Measurements from ENCODE around the gene RAB40A. TPM values are rescaled to one million over a fixed set of nuclear protein-coding genes. Genes with fewer than 3 reads are reported as not detected.
"Not testable (repeated sequence)": the region's sequence is repeated elsewhere in the genome, so short reads cannot be mapped to it uniquely, and the experiment has no call there.

The RAB40A gene
- total RNA-seq, 1 donor from 2014 or later = 0.25 TPM

DNA sequence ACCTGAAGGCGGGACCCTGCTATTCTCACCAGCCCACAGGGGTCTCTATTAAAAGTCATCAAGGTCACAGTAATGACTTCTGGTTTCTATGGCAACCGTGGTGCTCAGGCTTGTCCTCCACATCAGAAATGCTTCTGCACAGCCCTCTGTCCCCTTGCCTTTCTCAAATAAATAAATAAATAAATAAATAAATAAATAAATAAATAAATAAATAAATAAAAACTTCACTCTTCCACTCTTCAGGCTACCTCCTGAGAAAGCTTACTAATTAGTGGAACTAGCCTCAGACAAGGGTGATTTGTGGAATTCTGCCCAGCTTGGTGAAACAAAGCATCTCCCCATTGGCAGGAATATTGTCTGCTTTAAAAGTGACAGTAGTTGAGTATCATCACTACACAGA lies 5.5 kb upstream of the RAB40A start:
- no peak for ATAC-seq
- no peak for DNase-seq (ENCODE audit: low spot score)

DNA sequence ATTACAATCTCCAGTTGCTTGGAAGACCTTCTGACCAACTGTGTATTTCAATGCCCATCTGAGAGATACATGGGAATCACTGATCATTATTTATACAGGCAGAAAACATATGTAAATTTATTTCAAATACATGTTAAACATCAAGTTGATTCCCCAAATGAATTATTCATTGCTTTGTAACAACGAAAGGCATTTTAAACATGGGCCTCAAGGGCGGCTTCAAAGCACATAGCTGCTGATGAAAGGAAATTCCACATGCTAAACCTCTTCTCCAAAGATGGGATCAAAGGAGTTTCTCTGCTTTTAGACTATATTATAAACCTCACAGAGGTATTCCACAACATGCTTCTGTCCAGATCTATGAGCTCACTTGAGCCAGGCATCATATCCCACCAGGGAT lies 4.3 kb upstream of the RAB40A start:
- ATAC-seq = no peak
- no peak for DNase-seq (ENCODE audit: low spot score)

DNA sequence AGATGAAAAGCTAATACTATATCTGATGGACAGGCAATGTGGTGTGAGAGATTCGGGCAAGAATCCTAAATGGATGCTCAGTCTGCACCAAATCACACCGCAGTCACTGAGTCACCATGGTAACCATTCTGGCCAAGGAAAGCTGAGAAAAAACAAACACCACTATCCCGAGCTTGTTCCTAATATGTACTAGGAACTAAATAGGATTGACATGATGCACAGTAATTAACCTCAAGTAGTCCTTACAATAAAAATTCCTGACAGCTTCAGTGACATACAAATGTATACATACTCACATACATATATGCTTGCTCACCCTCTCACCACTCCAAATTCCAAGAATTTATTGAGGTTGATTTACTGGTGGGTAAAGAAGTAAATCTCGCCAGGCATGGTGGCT lies 1.1 kb upstream of the RAB40A start:
- no peak for DNase-seq (ENCODE audit: low spot score)
- no peak for ATAC-seq

DNA sequence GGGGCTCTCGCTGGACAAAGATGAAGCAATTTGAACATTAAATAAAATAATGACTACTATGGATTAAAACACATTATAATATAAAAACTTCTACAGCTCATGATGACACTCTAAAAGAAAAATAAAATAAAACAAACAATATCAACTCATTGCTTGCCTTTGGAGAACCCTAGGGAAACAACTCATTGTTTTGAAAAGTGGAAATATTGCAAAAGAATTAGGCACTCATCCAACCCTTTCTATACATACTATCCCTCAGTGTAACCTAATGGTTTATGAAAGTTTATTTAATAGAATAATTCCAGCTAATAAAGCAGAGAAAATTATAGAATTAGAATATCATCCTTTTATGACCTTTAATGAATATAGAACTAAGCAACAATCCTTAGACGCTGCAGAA lies 718 bp downstream of the RAB40A start:
- ATAC-seq = no peak
- no peak for DNase-seq (ENCODE audit: low spot score)

DNA sequence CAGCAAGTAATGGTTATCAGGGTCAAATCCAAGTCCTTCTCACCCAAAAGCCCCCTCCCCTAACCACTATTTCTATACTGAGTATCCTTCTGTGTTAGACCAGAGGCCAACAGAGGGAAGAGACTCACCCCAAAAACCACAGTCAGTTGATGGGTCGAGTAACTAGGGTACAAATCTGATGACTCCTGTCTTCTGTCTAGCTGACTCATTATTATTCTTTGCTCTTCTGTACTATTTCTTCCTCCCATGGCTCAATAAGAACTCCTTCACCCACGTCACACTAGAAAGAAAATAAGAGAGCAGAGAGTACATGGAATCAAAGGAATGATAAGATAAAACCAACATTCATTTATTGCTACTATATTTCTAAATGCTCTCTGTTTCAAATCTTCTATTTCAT lies 2.0 kb downstream of the RAB40A start:
- ATAC-seq = no peak
- DNase-seq (ENCODE audit: low spot score) = no peak

DNA sequence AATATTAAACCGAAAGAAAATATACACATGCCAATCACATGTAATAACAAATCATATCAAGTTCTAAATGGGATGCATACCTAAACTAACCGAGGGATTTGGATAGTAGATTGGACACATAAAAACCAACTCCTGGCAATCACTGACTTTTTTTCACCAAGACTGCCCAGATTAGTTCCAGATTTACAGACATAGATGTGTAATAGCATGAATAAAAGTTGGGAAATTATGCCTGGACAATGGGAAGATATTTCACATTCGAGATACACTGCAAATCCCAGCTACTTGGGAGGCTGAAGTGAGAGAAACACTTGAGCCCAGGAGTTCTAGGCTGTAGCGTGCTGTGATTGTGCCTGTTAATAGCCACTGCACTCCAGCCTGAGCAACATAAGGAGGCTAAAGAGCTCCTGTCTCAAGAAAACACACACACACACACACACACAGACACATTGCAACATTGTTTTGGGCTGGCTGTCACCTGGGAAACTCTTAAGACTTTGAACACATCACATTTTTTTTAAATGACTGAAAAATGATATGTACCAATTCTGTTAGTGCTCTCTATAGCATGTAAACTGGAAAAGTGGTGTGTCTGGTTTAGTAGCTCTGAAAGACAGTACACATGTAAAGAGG lies 5.7 kb downstream of the RAB40A start:
- ATAC-seq (no peak), DNase-seq (ENCODE audit: low spot score) (no peak)

DNA sequence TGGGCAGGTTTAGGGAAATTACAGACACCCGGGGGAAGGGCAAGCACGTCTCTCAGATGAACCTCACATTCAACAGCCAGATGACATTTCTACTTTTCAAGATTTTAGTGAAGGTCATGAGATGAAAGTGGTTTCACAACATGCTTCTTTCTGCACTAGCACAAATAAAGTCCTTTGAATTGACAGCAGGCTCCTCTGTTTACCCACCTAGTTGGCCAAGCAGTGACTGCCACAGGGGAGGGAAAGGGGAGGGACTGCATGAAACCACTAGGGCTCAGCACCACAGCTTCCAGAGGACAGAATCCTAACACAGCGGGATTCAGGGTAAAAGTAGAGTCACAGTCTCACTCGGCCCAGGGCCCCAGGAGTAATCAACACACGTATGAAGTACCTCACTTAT lies 6.2 kb downstream of the RAB40A start:
- ATAC-seq (peak; percentile 62), DNase-seq (ENCODE audit: low spot score) (no peak)

DNA sequence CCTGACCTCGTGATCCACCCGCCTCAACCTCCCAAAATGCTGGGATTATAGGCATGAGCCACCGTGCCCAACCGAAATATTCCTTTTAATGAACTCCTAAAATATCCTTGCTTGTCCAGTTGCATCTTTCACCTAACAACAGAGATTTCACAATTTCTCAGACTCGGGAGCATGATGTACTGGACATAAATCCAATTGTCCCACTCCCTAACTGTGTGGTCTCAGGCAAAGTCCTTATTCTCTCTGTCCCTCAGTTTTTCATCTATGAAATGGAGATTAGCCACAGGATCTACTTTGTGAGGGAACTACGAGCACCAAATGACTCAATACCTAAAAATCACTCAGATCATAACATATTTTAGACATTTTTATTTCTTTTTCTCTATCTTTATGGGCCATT lies 9.3 kb downstream of the RAB40A start:
- DNase-seq (ENCODE audit: low spot score) (no peak), ATAC-seq (no peak)

DNA sequence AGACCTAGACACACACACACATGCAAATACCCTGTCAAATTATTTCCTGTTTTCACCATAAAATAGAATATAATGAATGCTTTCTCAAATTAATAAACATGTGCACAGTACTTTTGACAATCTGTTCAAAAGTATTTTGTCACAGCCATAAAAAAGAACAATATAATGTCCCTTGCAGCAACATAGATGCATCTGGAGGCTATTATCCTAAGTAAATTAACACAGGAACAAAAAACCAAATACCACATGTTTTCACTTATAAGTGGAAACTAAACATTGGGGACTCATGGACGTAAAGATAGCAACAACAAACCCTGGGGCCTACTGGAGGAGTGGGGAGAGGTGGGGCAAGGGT lies 15.5 kb downstream of the RAB40A start:
- DNase-seq (ENCODE audit: low spot score) = no peak
- ATAC-seq = no peak

DNA sequence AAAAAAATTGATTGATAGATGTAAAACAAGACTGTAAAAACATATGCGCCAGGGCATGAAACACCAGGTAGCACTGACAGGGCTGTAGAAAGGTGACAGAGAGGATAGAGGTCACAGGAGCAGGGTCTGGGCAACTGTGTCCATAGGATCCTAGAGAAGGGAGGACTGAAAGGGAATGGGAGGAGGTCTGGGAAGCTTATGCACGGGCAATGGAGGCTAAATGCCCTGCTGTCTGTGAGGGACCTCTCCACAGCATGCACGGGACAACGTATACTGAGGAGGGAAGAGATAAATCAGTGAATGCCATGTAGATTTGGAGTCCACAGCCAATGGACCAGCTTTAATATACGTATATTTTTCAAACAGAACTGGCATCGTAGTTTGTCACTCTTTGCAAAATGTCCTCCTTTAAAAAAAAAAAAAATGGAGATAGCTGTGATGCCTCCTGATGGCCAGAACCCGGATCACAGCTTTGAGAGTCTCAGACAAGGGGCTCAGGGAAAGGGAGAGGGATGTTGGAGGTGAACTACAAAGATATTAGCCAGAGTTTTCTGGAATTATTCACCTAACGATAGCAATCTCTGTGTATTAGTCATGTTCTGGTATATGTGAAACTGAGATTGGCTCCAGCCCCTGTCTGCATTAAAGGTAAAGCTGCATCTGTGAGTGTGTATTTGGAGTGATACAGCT lies 16.0 kb downstream of the RAB40A start:
- ATAC-seq = no peak
- DNase-seq (ENCODE audit: low spot score) = no peak

DNA sequence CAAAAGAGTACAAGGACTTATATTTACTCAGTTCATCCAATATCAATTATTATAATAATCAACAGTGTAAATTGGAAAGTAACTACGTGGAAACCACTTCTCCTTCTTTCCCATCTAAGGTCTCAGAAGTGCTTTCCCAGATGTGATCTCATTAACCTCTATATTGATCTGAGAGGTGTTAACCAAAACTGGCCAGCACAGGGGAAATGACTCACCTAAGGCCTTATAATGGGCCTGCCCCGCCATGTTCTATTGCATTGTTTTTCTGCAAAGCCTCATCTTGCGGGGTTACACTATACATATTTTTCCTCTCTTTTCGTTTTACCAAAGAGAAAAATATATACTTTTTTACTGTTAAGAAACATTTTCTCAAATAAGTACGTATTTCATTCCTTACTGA lies 20.5 kb downstream of the RAB40A start:
- DNase-seq (ENCODE audit: low spot score) = no peak
- ATAC-seq = no peak

DNA sequence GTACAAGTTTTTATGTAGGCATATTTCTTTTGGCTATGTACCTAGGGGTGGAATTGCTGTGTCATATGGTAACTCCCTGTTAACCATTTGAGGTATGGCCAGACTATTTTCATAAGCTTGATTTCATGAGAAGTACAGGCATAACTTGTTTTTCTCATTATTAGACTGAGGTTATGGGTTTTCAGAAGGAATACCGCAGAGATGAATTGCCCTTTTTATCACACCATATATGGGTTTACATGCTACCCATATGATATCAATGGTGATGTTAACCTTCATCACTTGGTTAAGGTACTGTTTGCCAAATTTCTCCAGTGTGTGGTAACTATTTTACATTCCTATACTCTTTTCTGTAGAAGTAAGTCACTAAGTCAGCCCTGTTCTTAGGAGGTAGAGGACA lies 23.5 kb downstream of the RAB40A start:
- ATAC-seq (no peak), DNase-seq (ENCODE audit: low spot score) (no peak)

DNA sequence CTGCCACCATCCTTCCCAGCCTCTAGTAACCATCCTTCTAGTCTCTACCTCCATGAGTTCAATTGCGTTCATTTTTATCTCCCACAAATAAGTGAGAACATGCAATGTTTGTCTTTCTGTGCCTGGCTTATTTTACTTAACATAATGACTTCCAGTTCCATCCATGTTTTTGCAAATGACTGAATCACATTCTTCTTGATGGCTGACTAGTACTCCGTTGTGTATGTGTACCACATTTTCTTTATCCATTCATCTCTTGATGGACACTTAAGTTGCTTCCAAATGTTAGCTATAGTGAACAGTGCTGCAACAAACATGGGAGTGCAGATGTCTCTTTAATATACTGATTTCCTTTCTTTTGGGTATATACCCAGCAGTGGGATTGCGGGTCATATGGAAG lies 25.7 kb downstream of the RAB40A start:
- DNase-seq (ENCODE audit: low spot score); ATAC-seq: not testable (repeated sequence)

DNA sequence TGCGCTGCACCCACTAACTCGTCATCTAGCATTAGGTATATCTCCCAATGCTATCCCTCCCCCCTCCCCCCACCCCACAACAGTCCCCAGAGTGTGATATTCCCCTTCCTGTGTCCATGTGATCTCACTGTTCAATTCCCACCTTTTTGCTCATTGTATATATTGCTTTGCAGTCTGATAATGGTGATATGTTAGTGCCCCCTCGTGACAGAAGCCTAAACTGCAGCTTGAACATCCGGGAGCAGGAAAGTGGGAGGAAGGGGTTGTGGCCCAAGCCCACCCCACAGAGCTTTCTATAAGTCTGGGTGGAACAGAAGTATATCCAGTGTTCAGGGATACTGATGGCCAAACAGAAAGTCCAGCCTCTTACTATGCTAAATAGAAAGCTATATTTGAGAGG lies 29.6 kb downstream of the RAB40A start:
- not testable (repeated sequence) for DNase-seq (ENCODE audit: low spot score)

DNA sequence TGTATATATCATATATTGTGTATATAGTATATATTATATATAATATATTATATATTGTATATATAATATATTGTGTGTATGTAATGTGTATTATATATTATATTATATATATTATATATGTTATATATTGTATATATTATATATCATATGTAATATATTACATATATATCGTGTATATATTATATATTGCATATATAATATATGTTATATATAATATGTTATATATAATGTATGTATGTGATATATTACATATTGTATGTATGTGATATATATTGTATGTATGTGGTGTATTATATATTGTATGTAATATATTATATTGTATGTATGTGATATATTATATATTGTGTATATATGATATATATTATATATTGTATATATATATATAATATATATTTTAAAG lies 30.5 kb downstream of the RAB40A start:
- ATAC-seq = no peak
- no peak for DNase-seq (ENCODE audit: low spot score)

More for the DNA sequence above, 29.6 kb downstream of the RAB40A start:
- ATAC-seq = peak; percentile 42

DNA sequence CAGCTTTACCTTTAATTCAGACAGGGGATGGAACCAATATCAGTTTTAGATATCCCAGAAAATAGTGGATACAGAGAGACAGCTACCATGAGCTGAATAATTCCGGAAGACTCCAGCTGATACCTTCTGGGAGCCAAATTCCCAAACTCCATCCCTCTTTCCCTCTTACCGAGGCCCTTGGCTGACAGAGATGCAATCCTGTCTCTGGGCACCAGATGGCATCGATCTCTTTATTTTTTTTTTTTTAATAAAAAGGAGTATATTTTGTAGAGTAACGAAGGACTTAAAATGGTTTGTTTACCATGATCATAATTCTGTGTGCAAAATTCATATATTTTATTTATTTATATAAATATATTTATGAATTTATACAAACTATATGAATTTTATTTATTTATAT lies 31.0 kb downstream of the RAB40A start:
- ATAC-seq (peak; percentile 47), DNase-seq (ENCODE audit: low spot score) (no peak)

DNA sequence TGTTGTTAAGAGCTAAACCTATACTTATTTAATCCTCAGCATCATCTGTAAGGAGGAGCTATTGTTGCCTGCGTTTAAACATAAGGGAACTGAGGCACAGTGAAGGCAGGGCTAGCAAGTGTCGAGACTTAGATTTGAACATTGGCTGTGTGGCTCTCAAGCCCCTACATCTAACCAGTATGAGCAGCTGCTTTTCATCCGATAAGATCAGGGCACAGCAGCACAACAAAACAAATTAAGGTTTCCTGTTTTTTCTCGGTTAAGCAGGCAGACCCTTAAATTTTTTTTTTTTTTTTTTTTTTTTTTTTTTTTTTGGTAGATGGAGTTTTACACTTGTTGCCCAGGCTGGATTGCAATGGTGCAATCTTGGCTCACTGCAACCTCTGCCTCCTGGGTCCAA lies 35.6 kb downstream of the RAB40A start:
- ATAC-seq = no peak
- no peak for DNase-seq (ENCODE audit: low spot score)

DNA sequence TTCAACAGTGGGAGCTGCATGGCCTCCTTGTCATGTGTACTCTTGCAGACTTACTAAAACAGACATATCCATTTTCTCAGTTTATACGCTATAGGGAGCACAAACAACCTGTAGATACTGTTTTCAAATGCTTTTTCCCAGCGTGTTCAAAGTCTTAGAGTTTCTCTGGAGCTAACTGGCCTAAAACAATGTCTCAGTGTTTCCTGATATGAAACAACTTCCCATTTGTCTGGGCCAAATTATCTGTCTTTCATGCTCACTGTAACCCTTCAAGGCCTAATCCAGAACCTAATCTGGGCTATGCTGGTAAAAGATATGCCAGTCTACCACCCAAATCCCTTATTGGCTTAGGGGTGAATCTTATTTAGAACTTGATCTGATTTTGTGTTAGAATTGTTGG lies 38.8 kb downstream of the RAB40A start:
- no peak for DNase-seq (ENCODE audit: low spot score)
- ATAC-seq = no peak

DNA sequence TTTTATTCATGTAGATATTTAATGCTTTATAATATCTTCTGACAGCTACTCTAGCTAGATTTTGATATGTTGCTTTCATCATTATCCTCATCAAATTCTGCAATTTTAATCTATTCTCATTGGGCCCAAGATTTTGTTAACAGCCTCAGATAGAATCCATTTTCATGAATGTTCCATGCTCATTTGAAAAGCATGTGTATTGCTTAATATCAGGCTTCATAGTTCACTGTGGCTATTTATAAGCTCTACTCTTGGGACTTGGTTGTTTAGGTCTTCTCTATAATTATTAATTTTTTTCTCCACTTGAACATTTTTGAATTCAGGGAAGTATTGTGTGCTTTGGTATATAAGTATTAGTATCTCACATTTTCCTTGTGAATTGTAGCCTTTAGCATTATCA lies 41.8 kb downstream of the RAB40A start:
- ATAC-seq = no peak
- DNase-seq (ENCODE audit: low spot score) = no peak

DNA sequence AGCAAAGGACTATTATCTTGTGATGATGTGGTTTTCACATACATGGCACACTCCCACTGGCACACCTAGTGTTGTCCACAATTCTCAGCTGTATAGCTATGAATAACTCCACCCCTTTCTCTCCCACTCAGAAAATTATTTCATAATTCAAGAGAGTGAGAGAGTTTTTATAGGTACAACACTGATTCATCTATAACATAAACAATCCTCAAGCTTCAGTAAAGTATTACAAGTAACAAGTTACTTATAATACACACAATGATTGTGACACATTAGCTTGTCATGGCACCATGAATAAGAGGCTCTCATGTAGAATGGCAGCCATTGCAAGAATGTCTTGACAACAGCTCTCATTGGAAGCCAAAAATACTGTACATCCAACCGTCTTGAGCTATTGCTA lies 43.9 kb downstream of the RAB40A start:
- DNase-seq (ENCODE audit: low spot score) (no peak), ATAC-seq (no peak)

DNA sequence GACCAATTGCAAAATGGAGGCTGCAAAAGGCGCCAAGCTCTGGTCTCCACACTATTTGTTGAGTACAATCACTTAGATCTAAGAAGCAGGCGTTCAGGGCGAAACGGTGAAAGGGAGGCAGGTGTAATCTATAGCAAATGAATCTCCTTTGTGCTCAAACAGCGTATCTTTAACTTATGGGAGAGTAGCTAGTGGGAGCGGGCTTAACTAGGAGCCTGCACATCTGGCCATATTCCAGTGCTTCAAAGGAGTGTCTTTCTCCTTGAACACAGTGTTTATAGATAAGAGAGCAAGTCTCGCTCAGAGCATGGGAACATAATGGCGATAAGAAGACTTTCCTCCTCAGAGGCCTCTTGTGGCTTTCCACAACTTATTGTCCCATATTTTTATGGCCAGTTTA lies 49.3 kb downstream of the RAB40A start:
- not testable (repeated sequence) for DNase-seq (ENCODE audit: low spot score); ATAC-seq

DNA sequence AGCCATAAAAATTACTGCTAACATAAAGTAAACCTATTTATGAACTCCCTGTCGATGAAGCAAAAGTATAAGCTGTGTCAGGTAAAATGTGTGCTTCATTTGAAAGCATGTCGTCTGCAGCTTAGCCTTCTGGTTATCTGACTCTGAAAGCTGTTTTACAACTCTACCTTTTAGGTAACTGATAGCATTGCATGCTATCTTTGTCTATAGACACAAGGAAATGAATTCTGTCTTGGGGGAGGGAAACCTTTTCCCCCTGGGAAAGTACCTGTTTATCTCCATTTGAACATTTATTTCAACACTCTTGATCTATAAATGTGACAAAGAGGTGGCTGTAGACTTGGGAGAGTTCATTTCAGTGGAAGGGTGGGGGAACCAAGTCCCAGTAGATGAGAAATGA lies 51.4 kb downstream of the RAB40A start:
- DNase-seq (ENCODE audit: low spot score) (no peak), ATAC-seq (no peak)

DNA sequence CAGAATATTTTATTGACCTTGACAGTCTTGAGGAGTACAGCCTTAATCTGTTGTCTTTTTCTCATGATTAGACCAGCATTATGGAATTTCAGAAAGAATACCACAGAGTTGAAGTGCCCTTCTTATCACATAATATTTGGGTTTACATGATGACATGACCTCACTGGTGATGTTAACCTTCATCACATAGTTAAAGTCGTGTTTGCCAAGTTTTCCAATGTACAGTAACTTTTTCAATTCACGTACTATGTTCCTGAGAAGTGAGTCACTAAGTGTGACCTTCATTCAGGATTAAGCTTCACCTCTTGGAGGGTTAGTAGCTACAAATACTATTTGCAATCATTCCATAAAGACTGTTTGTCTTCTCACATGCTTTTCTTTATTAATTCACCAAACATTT lies 52.1 kb downstream of the RAB40A start:
- DNase-seq (ENCODE audit: low spot score) (no peak), ATAC-seq (no peak)

Measured in left lobe of liver (tissue), 2 donors.